HepG2 (cell line): Measurements from ENCODE around the gene PTCD1. TPM values are rescaled to one million over a fixed set of nuclear protein-coding genes. Genes with fewer than 3 reads are reported as not detected.

Source experiments
- CBX5 ChIP-seq: sonication (generic); formaldehyde crosslinking; IDR thresholded peaks from 2 replicates; pipeline ENCODE4 v1.4.0; 2020; ENCODE audit warnings: missing genetic modification reagents, borderline replicate concordance
- CCAR2 ChIP-seq: fragments of 200-400 bp; formaldehyde crosslinking; optimal IDR thresholded peaks from 2 replicates; pipeline ENCODE3; 2018; ENCODE audit warnings: low read depth, mild to moderate bottlenecking, low read length, moderate library complexity
- CHD2 ChIP-seq: IDR thresholded peaks from 2 replicates; pipeline ENCODE4 v1.6.1; 2011; ENCODE audit warnings: low read depth, low read length, improper control_type of control experiment
- ELF1 ChIP-seq: sonication (generic); formaldehyde crosslinking; IDR thresholded peaks from 2 replicates; pipeline ENCODE4 v1.4.0; 2020; ENCODE audit warnings: missing genetic modification reagents
- FLYWCH1 ChIP-seq: sonication (generic); formaldehyde crosslinking; IDR thresholded peaks from 2 replicates; pipeline ENCODE4 v1.8.1; 2023; ENCODE audit warnings: mild to moderate bottlenecking, missing genetic modification reagents
- POLR2A ChIP-seq, 2 experiments: IDR thresholded peaks; 2 replicates each; pipeline ENCODE4 v1.6.1; 2011; ENCODE audit warnings: low read depth in 2 of 2, low read length in 2 of 2, mild to moderate bottlenecking in 1 of 2, moderate library complexity in 1 of 2; ENCODE audit not compliant: insufficient read depth in 1 of 2
- RNF2 ChIP-seq: fragments of 450-650 bp; conservative IDR thresholded peaks from 2 replicates; pipeline ENCODE4 v1.6.1; 2016; ENCODE audit warnings: low read depth
- SMARCE1 ChIP-seq: fragments of 450-650 bp; IDR thresholded peaks from 2 replicates; pipeline ENCODE4 v1.6.1; 2017; ENCODE audit warnings: borderline replicate concordance
- SP2 ChIP-seq: sonication (generic); formaldehyde crosslinking; IDR thresholded peaks from 2 replicates; pipeline ENCODE4 v1.5.1; 2020; ENCODE audit warnings: mild to moderate bottlenecking, missing genetic modification reagents
- TAF15 ChIP-seq: fragments of 200-400 bp; formaldehyde crosslinking; IDR thresholded peaks from one replicate; pipeline ENCODE4 v1.6.1; 2018; ENCODE audit warnings: mild to moderate bottlenecking, low read depth, low read length; ENCODE audit not compliant: poor library complexity, severe bottlenecking
- XRCC5 ChIP-seq: fragments of 200-400 bp; formaldehyde crosslinking; optimal IDR thresholded peaks from 2 replicates; pipeline ENCODE3; 2017; ENCODE audit warnings: mild to moderate bottlenecking, low read length
- ZBTB42 ChIP-seq: sonication (generic); formaldehyde crosslinking; IDR thresholded peaks from 2 replicates; pipeline ENCODE4 v1.5.0; 2020; ENCODE audit warnings: mild to moderate bottlenecking, missing genetic modification reagents
- ZNF737 ChIP-seq: sonication (generic); formaldehyde crosslinking; IDR thresholded peaks from 2 replicates; pipeline ENCODE4 v1.5.0; 2020; ENCODE audit warnings: missing genetic modification reagents, mild to moderate bottlenecking, borderline replicate concordance
- ZNF780A ChIP-seq: sonication (generic); formaldehyde crosslinking; IDR thresholded peaks from 2 replicates; pipeline ENCODE4 v1.8.0; 2022; ENCODE audit warnings: mild to moderate bottlenecking, missing genetic modification reagents, moderate library complexity
- ZNF790 ChIP-seq: sonication (generic); formaldehyde crosslinking; IDR thresholded peaks from 2 replicates; pipeline ENCODE4 v1.8.0; 2022; ENCODE audit warnings: missing genetic modification reagents, mild to moderate bottlenecking, borderline replicate concordance
- polyA plus RNA-seq, 8 experiments: library from polyadenylated mRNA; depleted of rRNA in 3 of 8; stranded (reverse) in 7 of 8; unstranded in 1 of 8; fragments of >200 nt; fragmentation: Illumina TruSeq in 4 of 8; extraction: Trizol in 4 of 8; gene quantifications; 2 replicates each; pipeline versions ENCODE4 v1.2.1 to v1.2.3, GENCODE V29; 2011 to 2016; ENCODE audit warnings: low read depth in 4 of 8, missing spikeins in 1 of 8, mixed read lengths in 1 of 8; ENCODE audit not compliant: insufficient read depth in 1 of 8
- total RNA-seq, 5 experiments: library from RNA; depleted of rRNA; stranded (reverse); fragments of >200 nt; fragmentation: Illumina TruSeq; extraction: Trizol; gene quantifications; 2 replicates each; pipeline ENCODE4 v1.2.3, GENCODE V29; 2016; ENCODE audit warnings: low read depth in 1 of 5
- TF ChIP-seq, protein P1 (sequence below): sonication (generic); formaldehyde crosslinking; IDR thresholded peaks from 2 replicates; pipeline ENCODE4 v1.9.0; 2021; ENCODE audit warnings: missing genetic modification reagents, borderline replicate concordance
- TF ChIP-seq, protein P2 (sequence below): fragments of 450-650 bp; IDR thresholded peaks from 2 replicates; pipeline ENCODE4 v1.6.1; 2016
- TF ChIP-seq, protein P3 (sequence below): IDR thresholded peaks from 2 replicates; pipeline ENCODE4 v1.6.1; 2012; ENCODE audit warnings: low read depth, low read length, improper control_type of control experiment
- TF ChIP-seq, protein P4 (sequence below): sonication (generic); formaldehyde crosslinking; conservative IDR thresholded peaks from 2 replicates; pipeline ENCODE4 v1.4.0; 2020; ENCODE audit warnings: missing genetic modification reagents
- TF ChIP-seq, protein P5 (sequence below): sonication (generic); IDR thresholded peaks from 2 replicates; pipeline ENCODE4 v1.6.1; 2016; ENCODE audit warnings: low read depth, borderline replicate concordance

PTCD1 gene
- total and polyA plus RNA-seq, 2 of the 13 experiments (the other 11 are each of a cell fraction or from before 2014, with no cell fraction given) = 3.0 to 8.4 TPM

DNA sequence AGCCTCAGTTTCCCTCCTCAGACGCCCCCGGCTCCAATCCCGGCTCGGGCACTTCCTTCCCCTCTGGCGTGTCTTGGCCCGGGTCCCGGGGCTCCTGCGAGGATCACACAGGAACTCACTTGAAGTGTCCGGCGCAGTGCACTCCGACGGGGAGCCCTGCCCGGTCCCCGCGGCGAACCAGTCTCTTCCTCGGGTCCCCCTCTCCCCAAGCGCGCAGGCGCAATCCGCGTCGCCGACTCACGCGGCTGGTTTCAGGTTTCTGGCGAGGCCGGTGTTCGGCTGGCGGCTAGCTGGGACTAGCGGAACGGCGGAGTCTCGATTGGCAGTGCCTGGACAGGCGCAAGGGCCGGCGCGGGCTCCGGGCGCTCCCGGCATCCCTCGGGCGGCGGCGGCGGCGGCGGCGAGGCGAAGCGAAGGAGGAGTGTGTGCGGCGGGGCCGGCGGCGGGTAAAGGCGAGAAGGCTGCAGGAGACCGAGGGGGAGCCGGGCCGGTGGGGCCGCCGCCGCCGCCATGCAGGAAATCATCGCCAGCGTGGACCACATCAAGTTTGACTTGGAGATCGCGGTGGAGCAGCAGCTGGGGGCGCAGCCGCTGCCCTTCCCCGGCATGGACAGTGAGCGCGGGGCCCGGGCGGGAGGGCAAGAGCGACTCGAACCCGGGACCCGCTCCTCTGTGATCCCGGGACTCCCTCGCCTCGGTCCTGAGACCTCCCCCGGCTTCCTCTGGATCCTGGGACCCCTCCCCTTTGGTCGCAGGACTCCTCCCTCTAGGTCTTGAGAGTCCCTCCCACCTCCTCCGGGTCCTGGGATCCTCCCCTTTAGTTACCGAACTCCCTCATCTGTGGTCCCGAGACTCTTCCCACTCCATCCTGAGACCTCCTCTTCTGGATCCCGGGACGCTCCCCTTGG is at the start of gene PTCD1, which contains the start of gene CPSF4 (continued):
- TF ChIP-seq, protein P1, sequence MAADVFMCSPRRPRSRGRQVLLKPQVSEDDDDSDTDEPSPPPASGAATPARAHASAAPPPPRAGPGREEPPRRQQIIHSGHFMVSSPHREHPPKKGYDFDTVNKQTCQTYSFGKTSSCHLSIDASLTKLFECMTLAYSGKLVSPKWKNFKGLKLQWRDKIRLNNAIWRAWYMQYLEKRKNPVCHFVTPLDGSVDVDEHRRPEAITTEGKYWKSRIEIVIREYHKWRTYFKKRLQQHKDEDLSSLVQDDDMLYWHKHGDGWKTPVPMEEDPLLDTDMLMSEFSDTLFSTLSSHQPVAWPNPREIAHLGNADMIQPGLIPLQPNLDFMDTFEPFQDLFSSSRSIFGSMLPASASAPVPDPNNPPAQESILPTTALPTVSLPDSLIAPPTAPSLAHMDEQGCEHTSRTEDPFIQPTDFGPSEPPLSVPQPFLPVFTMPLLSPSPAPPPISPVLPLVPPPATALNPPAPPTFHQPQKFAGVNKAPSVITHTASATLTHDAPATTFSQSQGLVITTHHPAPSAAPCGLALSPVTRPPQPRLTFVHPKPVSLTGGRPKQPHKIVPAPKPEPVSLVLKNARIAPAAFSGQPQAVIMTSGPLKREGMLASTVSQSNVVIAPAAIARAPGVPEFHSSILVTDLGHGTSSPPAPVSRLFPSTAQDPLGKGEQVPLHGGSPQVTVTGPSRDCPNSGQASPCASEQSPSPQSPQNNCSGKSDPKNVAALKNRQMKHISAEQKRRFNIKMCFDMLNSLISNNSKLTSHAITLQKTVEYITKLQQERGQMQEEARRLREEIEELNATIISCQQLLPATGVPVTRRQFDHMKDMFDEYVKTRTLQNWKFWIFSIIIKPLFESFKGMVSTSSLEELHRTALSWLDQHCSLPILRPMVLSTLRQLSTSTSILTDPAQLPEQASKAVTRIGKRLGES (CRISPR knock-in tag) = no peak
- no peak for TF ChIP-seq RNF2
- TF ChIP-seq XRCC5 = peak; percentile 100
- TF ChIP-seq, protein P2, sequence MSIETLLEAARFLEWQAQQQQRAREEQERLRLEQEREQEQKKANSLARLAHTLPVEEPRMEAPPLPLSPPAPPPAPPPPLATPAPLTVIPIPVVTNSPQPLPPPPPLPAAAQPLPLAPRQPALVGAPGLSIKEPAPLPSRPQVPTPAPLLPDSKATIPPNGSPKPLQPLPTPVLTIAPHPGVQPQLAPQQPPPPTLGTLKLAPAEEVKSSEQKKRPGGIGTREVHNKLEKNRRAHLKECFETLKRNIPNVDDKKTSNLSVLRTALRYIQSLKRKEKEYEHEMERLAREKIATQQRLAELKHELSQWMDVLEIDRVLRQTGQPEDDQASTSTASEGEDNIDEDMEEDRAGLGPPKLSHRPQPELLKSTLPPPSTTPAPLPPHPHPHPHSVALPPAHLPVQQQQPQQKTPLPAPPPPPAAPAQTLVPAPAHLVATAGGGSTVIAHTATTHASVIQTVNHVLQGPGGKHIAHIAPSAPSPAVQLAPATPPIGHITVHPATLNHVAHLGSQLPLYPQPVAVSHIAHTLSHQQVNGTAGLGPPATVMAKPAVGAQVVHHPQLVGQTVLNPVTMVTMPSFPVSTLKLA = no peak
- TF ChIP-seq ZBTB42 = 0 out of 2 replicates have a peak, but pooled peaks have one; percentile 65
- peak; percentile 66 for TF ChIP-seq CCAR2
- peak; percentile 42; the same call in 1 of the 2 replicates for TF ChIP-seq CBX5 (CRISPR knock-in tag)
- TF ChIP-seq POLR2A (IDR thresholded peaks at IDR 0.05; ENCODE audit: insufficient read depth in 1 of 2, low read depth in 2 of 2, low read length in 2 of 2) = peak; percentile 52 to 91; a peak in 3 of 4 replicates
- TF ChIP-seq ELF1 (CRISPR knock-in tag) = peak; percentile 74
- TF ChIP-seq ZNF737 = no peak
- peak; percentile 61 for TF ChIP-seq TAF15
- TF ChIP-seq, protein P3, sequence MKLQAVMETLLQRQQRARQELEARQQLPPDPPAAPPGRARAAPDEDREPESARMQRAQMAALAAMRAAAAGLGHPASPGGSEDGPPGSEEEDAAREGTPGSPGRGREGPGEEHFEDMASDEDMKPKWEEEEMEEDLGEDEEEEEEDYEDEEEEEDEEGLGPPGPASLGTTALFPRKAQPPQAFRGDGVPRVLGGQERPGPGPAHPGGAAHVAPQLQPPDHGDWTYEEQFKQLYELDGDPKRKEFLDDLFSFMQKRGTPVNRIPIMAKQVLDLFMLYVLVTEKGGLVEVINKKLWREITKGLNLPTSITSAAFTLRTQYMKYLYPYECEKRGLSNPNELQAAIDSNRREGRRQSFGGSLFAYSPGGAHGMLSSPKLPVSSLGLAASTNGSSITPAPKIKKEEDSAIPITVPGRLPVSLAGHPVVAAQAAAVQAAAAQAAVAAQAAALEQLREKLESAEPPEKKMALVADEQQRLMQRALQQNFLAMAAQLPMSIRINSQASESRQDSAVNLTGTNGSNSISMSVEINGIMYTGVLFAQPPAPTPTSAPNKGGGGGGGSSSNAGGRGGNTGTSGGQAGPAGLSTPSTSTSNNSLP = 0 out of 2 replicates have a peak, but pooled peaks have one; percentile 18
- no peak for TF ChIP-seq FLYWCH1 (CRISPR knock-in tag)
- no peak; the same call in 1 of the 2 replicates for TF ChIP-seq ZNF780A (CRISPR knock-in tag)
- TF ChIP-seq SMARCE1 = no peak
- TF ChIP-seq, protein P4, sequence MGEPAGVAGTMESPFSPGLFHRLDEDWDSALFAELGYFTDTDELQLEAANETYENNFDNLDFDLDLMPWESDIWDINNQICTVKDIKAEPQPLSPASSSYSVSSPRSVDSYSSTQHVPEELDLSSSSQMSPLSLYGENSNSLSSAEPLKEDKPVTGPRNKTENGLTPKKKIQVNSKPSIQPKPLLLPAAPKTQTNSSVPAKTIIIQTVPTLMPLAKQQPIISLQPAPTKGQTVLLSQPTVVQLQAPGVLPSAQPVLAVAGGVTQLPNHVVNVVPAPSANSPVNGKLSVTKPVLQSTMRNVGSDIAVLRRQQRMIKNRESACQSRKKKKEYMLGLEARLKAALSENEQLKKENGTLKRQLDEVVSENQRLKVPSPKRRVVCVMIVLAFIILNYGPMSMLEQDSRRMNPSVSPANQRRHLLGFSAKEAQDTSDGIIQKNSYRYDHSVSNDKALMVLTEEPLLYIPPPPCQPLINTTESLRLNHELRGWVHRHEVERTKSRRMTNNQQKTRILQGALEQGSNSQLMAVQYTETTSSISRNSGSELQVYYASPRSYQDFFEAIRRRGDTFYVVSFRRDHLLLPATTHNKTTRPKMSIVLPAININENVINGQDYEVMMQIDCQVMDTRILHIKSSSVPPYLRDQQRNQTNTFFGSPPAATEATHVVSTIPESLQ (CRISPR knock-in tag) = no peak
- no peak; the same call in none of the 2 replicates for TF ChIP-seq SP2
- TF ChIP-seq CHD2 = no peak
- TF ChIP-seq ZNF790 (CRISPR knock-in tag) = peak; percentile 83; the same call in 1 of the 2 replicates
- TF ChIP-seq, protein P5, sequence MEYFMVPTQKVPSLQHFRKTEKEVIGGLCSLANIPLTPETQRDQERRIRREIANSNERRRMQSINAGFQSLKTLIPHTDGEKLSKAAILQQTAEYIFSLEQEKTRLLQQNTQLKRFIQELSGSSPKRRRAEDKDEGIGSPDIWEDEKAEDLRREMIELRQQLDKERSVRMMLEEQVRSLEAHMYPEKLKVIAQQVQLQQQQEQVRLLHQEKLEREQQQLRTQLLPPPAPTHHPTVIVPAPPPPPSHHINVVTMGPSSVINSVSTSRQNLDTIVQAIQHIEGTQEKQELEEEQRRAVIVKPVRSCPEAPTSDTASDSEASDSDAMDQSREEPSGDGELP = peak; percentile 54; the same call in 1 of the 2 replicates
